ENCODE results near the gene PTPN6. TPM values are rescaled to one million over a fixed set of nuclear protein-coding genes. Genes with fewer than 3 reads are reported as not detected.

The PTPN6 gene
- total RNA-seq (10 to 100 TPM in 3 of 7 donors, 1 to 10 TPM in 4; 4.6 to 19.8 (median 9.8) TPM), polyA plus RNA-seq (10 to 100 TPM in 1 of 2 donors, 1 to 10 TPM in 1; 6.9 to 25.3 TPM)
- long read RNA-seq, donor 1, transcript PTPN6-201 (16 exons, 2,245 nt) = major isoform, 7 of 16 reads
- long read RNA-seq, donor 1, partial matches to known transcripts = 6 of 16 reads
- long read RNA-seq, donor 1, other reads (novel, unspliced or antisense) = 3 of 16 reads
- long read RNA-seq, donor 2, partial matches to known transcripts = 0 of 1 reads
- long read RNA-seq, donor 2, other reads (novel, unspliced or antisense) = 0 of 1 reads
- long read RNA-seq, donor 3, transcript PTPN6-201 (16 exons, 2,245 nt) = major isoform, 19 of 36 reads
- long read RNA-seq, donor 3, partial matches to known transcripts = 14 of 36 reads
- long read RNA-seq, donor 3, other reads (novel, unspliced or antisense) = 3 of 36 reads

GRCh38 chr12:6950811-6951540 is at the start of gene PTPN6:
PTPN6 (plus strand) TSS chr12:6951356; CDS start chr12:6951513, 157 bp downstream.
- H3K27ac ChIP-seq = no peak within 1 kb of the TSS
- H3K36me3 ChIP-seq = no peaks in the 10 kb centered on the region
- intact Hi-C loops (cut with DNase I) = no loop called here
- WGBS, 3 donors = 84 to 91% (median 86%) methylated on average over 25 of the region's 25 CpGs
- DNase-seq = peak in 1 of 5 donors; percentile 45
- peaks cover 4% of the 10 kb centered on the region for H3K4me1 ChIP-seq (ENCODE audit: insufficient read depth)
- H3K9me3 ChIP-seq = no peaks in the 10 kb centered on the region
- no peaks in the 10 kb centered on the region for H3K27me3 ChIP-seq
- no peak for TF ChIP-seq POLR2A (IDR thresholded peaks at IDR 0.05)
- TF ChIP-seq EP300 (IDR thresholded peaks at IDR 0.05) = no peak
- TF ChIP-seq CTCF (IDR thresholded peaks at IDR 0.05) = no peak
- H3K4me3 ChIP-seq = peak within 1 kb of the TSS; percentile 4

- H3K27ac ChIP-seq = no peak overlapping the region
- H3K4me3 ChIP-seq = no peak overlapping the region
- H3K4me1 ChIP-seq (ENCODE audit: insufficient read depth) = no peaks in the 10 kb centered on the region
- H3K9me3 ChIP-seq = no peaks in the 10 kb centered on the region
- H3K27me3 ChIP-seq = no peaks in the 10 kb centered on the region
- no peaks in the 10 kb centered on the region for H3K36me3 ChIP-seq
- TF ChIP-seq CTCF (IDR thresholded peaks at IDR 0.05) (no peak), EP300 (IDR thresholded peaks at IDR 0.05) (no peak), POLR2A (IDR thresholded peaks at IDR 0.05) (no peak)
- WGBS, 3 donors = 79 to 83% (median 80%) methylated on average over 4 of the region's 4 CpGs
- DNase-seq = no peak
- intact Hi-C loops (cut with DNase I) = no loop called here
These were observed 48.7 kb upstream of the PTPN6 start for GRCh38 chr12:6902448-6902847.

GRCh38 chr12:6903722-6904121 is 47.4 kb upstream of the PTPN6 start:
- Histone ChIP-seq H3K4me1 (ENCODE audit: insufficient read depth) (no peaks in the 10 kb centered on the region), H3K27ac (no peak overlapping the region), H3K36me3 (no peaks in the 10 kb centered on the region), H3K4me3 (no peak overlapping the region), H3K27me3 (no peaks in the 10 kb centered on the region), H3K9me3 (no peaks in the 10 kb centered on the region)
- no peak for DNase-seq
- TF ChIP-seq EP300 (IDR thresholded peaks at IDR 0.05) (no peak), POLR2A (IDR thresholded peaks at IDR 0.05) (no peak), CTCF (IDR thresholded peaks at IDR 0.05) (no peak)
- 78 to 84% (median 82%) methylated on average over 1 of the region's 1 CpG for WGBS, 3 donors
- intact Hi-C loops (cut with DNase I) = no loop called here

- intact Hi-C loops (cut with DNase I) = no loop called here
- 3 to 4% (median 3%) methylated on average over 34 of the region's 34 CpGs for WGBS, 3 donors
- TF ChIP-seq CTCF (IDR thresholded peaks at IDR 0.05) (no peak), POLR2A (IDR thresholded peaks at IDR 0.05) (peak; percentile 95)
These were observed 46.6 kb upstream of the PTPN6 start, which contains the start of gene LRRC23 for GRCh38 chr12:6904280-6905276. LRRC23 (plus strand) TSS chr12:6904822; CDS start chr12:6905634, 812 bp downstream.

More at GRCh38 chr12:6904280-6905276, 46.6 kb upstream of the PTPN6 start, which contains the start of gene LRRC23:
- Histone ChIP-seq H3K4me1 (ENCODE audit: insufficient read depth) (no peaks in the 10 kb centered on the region), H3K4me3 (peak within 1 kb of the TSS; percentile 56), H3K9me3 (no peaks in the 10 kb centered on the region), H3K36me3 (no peaks in the 10 kb centered on the region), H3K27ac (peak within 1 kb of the TSS; percentile 75 to 79), H3K27me3 (no peaks in the 10 kb centered on the region)
- peak; percentile 96 to 99 (median 97) for DNase-seq
